Adrenal gland (tissue), 12 donors: ENCODE measurements around the gene AUTS2. TPM values are rescaled to one million over a fixed set of nuclear protein-coding genes. Genes with fewer than 3 reads are reported as not detected.
A peak's percentile ranks its signal among the peaks of the same experiment; 100 is the strongest.

Experiments used
- DNase-seq, 7 donors: peaks; one replicate each; pipeline ENCODE4 v3.0.0-alpha.2; 2019 to 2020
- H3K27ac ChIP-seq, 5 donors: fragments of 200-600 bp; sonication (generic) in 4 of 5; 1 replicate in 3 of 5; 2 replicates in 2 of 5; pipeline versions ENCODE4 v1.5.1 to v1.8.0; 2016 to 2020; ENCODE audit warnings: mild to moderate bottlenecking in 1 of 5
- H3K27me3 ChIP-seq: fragments of 200-600 bp; 2 replicates; pipeline ENCODE4 v1.8.0; 2021
- H3K36me3 ChIP-seq, 2 donors: fragments of 200-600 bp; replicated peaks in 1 of 2; 1 replicate in 1 of 2; 2 replicates in 1 of 2; pipeline versions ENCODE4 v1.5.1 to v1.8.0; 2018 to 2022
- H3K4me1 ChIP-seq, 2 donors: fragments of 200-600 bp; replicated peaks in 1 of 2; 1 replicate in 1 of 2; 2 replicates in 1 of 2; pipeline versions ENCODE4 v1.5.1 to v1.8.0; 2018 to 2021
- H3K4me3 ChIP-seq, 4 donors: fragments of 200-600 bp; sonication (generic) in 3 of 4; one replicate each; pipeline ENCODE4 v1.5.1; 2016 to 2018
- H3K9me3 ChIP-seq, 3 donors: fragments of 200-600 bp; sonication (generic) in 1 of 3; replicated peaks in 1 of 3; 1 replicate in 2 of 3; 2 replicates in 1 of 3; pipeline versions ENCODE4 v1.5.1 to v1.8.0; 2016 to 2021
- POLR2A ChIP-seq, 2 donors: fragments of 450-650 bp; IDR thresholded peaks; one replicate each; pipeline ENCODE4 v1.6.1; 2017; ENCODE audit warnings: antibody characterized with exemption in 2 of 2, mild to moderate bottlenecking in 2 of 2, moderate library complexity in 1 of 2
- WGBS, 4 donors: extraction: QIAGEN DNeasy Blood & Tissue Kit in 2 of 4; methylation state at CpG; one replicate each; pipeline versions ENCODE4 v1.1.5 to v1.1.7; 2013 to 2017; 5-methylcytosine and 5-hydroxymethylcytosine counted together
- intact Hi-C, 2 donors: fragments of 100-400 bp; cut with DNase I; formaldehyde crosslinking; loops; one replicate each; pipeline versions ENCODE4 v1.14.1 to v1.15.0; 2022 to 2023
- polyA plus RNA-seq, 3 donors: library from polyadenylated mRNA; stranded (reverse); fragments of 200-250 nt in 2 of 3; fragments of 350-450 nt in 1 of 3; fragmentation: Illumina TruSeq in 1 of 3; extraction: RNeasy Lipid Tissue Mini Kit (QIAGEN cat#74804) in 1 of 3; gene quantifications; one replicate each; pipeline ENCODE4 v1.2.3, GENCODE V29; 2013 to 2014
- total RNA-seq, 9 donors: library from RNA; depleted of rRNA in 4 of 9; stranded (reverse); fragments of >200 nt in 4 of 9; fragments of 120-200 nt in 1 of 9; fragmentation: NEBNext Ultra II Directional in 1 of 9; extraction: Animal tissue kit (Norgen Biotek cat#: 25700) in 1 of 9; gene quantifications; one replicate each; pipeline versions ENCODE4 v1.1.0 to v1.2.4, GENCODE V29; 2013 to 2023
- TF ChIP-seq, protein P1 (sequence below), 6 experiments: fragments of 450-650 bp in 4 of 6; fragments of 200-600 bp in 2 of 6; sonication (generic) in 1 of 6; IDR thresholded peaks; 1 replicate in 5 of 6; 2 replicates in 1 of 6; pipeline versions ENCODE4 v1.5.1 to v1.8.0; 2016 to 2021; ENCODE audit warnings: antibody characterized with exemption in 6 of 6, mild to moderate bottlenecking in 2 of 6, moderate library complexity in 1 of 6
- donor health status: healthy with polysubstance abuse.
- donor health status: Bipolar disorder and iron deficiency.
- donor health status: DM: yes; HTN: yes; CAD: no.
- donor health status: DM: no; HTN: no; CAD: no.
- donor health status: DM: no; HTN: no; CAD: no.
- donor health status: DM: yes; HTN: yes; CAD: no.

The AUTS2 gene
- total and polyA plus RNA-seq, 12 donors = 6.4 to 44.0 (median 15.2) TPM

DNA sequence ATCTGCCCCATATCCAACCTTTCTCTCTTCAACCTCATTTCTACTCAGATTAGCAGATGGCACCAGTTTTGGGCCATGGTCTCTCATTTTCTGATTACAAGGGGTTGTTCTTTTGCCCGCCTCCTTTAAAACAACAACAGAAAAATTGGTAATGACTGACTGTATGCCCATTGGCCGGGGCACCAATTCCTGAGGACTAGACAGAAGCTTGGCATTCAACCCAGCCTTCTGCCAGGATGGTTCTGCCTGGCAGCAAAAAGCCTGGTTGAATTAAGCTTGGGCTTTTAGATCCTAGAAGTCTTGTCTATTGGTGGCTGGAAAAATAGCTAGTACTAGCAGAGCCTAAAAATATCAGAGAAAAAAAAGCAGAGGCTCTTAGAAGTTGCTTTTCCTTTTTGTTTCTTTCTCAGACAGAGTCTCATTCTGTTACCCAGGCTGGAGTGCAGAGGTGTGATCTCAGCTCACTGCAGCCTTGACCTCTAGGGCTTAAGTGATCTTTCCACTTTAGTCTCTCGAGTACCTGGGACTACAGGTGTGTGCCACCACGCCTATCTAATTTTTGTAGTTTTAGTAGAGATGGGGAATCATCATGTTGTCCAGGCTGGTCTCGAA lies 402.6 kb downstream of the AUTS2 start:
- intact Hi-C loops = no loop called here
- no peak overlapping the region for H3K27ac ChIP-seq
- H3K4me1 ChIP-seq = no peaks in the 10 kb centered on the region
- no peaks in the 10 kb centered on the region for H3K27me3 ChIP-seq
- no peaks in the 10 kb centered on the region for H3K9me3 ChIP-seq
- 81 to 87% (median 87%) methylated on average over 5 of the region's 5 CpGs for WGBS, 4 donors
- no peak overlapping the region for H3K4me3 ChIP-seq
- H3K36me3 ChIP-seq = no peaks in the 10 kb centered on the region
- peak in 1 of 7 donors; percentile 17 for DNase-seq
- TF ChIP-seq, protein P1, sequence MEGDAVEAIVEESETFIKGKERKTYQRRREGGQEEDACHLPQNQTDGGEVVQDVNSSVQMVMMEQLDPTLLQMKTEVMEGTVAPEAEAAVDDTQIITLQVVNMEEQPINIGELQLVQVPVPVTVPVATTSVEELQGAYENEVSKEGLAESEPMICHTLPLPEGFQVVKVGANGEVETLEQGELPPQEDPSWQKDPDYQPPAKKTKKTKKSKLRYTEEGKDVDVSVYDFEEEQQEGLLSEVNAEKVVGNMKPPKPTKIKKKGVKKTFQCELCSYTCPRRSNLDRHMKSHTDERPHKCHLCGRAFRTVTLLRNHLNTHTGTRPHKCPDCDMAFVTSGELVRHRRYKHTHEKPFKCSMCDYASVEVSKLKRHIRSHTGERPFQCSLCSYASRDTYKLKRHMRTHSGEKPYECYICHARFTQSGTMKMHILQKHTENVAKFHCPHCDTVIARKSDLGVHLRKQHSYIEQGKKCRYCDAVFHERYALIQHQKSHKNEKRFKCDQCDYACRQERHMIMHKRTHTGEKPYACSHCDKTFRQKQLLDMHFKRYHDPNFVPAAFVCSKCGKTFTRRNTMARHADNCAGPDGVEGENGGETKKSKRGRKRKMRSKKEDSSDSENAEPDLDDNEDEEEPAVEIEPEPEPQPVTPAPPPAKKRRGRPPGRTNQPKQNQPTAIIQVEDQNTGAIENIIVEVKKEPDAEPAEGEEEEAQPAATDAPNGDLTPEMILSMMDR (IDR thresholded peaks at IDR 0.05) = no peak
- TF ChIP-seq POLR2A (IDR thresholded peaks at IDR 0.05) = no peak

DNA sequence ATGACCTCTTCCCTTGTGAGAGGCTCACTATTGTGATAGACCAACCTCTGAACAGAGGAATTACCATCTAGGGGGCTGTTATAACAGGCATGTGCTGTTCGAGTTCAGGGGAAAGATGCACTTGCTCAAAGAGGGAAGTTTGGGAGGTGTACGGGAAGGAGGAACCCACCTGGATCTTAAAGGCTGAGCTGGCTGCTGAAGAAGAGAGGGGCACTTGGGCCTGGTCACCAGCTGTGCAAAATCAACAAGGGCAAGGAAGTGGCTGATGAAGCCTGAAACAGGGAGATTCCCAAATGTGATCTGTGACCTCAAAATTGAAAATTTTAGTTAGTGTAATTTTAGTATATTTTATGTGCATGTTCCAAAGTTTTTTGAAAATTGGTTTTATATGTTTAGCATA lies 407.2 kb downstream of the AUTS2 start:
- TF ChIP-seq, protein P1 (IDR thresholded peaks at IDR 0.05) = no peak
- TF ChIP-seq POLR2A (IDR thresholded peaks at IDR 0.05) = no peak
- Histone ChIP-seq H3K4me1 (no peaks in the 10 kb centered on the region), H3K27ac (no peak overlapping the region), H3K9me3 (no peaks in the 10 kb centered on the region), H3K4me3 (no peak overlapping the region), H3K27me3 (no peaks in the 10 kb centered on the region), H3K36me3 (no peaks in the 10 kb centered on the region)
- DNase-seq = no peak
- WGBS, 4 donors = 72 to 86% (median 83%) methylated on average over 2 of the region's 2 CpGs
- intact Hi-C loops = no loop called here

DNA sequence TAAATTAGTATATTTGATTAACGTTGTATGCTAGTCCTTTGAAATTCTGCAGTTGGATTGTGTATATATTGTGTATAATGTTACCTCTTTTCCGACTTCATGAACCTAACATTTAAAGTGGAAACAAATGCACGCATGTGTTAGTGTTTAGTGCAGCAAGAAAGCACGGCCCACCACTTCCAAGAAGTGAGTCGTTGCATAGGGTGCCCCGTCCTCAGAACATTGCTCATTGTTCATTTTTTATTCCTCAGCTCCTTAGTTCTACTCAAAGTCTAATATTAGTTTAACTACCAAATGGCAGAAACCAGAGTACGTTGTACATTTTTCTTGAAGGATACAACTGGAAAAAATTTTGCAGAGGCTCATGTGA lies 407.6 kb downstream of the AUTS2 start:
- no peak for DNase-seq
- WGBS, 4 donors = 75 to 79% (median 78%) methylated on average over 7 of the region's 7 CpGs
- intact Hi-C loops = no loop called here
- TF ChIP-seq POLR2A (IDR thresholded peaks at IDR 0.05) = no peak
- TF ChIP-seq, protein P1 (IDR thresholded peaks at IDR 0.05) = no peak
- H3K27me3 ChIP-seq = no peaks in the 10 kb centered on the region
- no peak overlapping the region for H3K27ac ChIP-seq
- no peaks in the 10 kb centered on the region for H3K4me1 ChIP-seq
- H3K9me3 ChIP-seq = no peaks in the 10 kb centered on the region
- no peak overlapping the region for H3K4me3 ChIP-seq
- no peaks in the 10 kb centered on the region for H3K36me3 ChIP-seq

DNA sequence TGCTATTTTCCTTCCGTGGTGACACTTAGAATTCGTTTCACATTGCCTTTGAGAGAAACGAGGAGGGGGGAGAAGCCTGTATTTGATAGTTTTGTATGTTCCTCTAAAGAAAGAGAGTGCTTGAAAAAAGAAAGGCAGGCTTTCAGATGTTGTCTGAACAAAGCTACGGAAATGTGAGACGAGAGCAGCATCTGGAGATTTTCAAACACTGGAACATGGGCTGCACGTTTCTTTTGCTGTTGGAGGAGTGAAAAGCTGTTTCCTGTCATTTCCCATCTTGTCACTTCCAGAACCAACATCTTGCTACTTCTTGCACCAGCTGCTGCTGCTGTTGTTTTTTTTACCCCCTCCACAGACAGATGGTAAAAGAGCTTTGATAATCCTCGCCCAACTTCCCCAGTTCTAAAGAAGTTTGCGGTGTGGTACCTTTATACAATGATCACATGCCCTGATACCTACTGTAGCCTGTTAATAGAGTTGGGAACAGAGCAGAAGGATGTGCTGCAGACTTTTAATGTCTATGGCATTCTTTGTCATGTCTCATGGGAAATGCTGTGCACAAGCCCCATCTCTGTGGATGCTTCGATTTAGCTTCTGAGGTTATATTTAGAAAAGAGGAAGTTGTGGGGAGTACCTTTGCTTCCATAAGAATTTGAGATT lies 408.1 kb downstream of the AUTS2 start:
- Histone ChIP-seq H3K4me3 (no peak overlapping the region), H3K27me3 (no peaks in the 10 kb centered on the region), H3K4me1 (no peaks in the 10 kb centered on the region), H3K36me3 (no peaks in the 10 kb centered on the region), H3K27ac (no peak overlapping the region), H3K9me3 (no peaks in the 10 kb centered on the region)
- TF ChIP-seq POLR2A (IDR thresholded peaks at IDR 0.05) = no peak
- TF ChIP-seq, protein P1 (IDR thresholded peaks at IDR 0.05) = no peak
- DNase-seq = no peak
- intact Hi-C loops = no loop called here
- 52 to 57% (median 55%) methylated on average over 9 of the region's 9 CpGs for WGBS, 4 donors
